SK-N-SH treated with all-trans-retinoic acid at 6 μM for 48 hours (cell line): ENCODE data around the gene IPO7.

Source experiments
- CSRNP3 ChIP-seq: fragments of 250-450 bp; sonication (Bioruptor Pico); IDR thresholded peaks from 2 replicates; pipeline ENCODE4 v1.5.1; 2021; ENCODE audit warnings: mild to moderate bottlenecking, moderate library complexity
- ISL1 ChIP-seq: fragments of 250-450 bp; sonication (Bioruptor Pico); IDR thresholded peaks from 2 replicates; pipeline ENCODE4 v2.1.2; 2022; ENCODE audit warnings: mild to moderate bottlenecking, moderate library complexity
- PATZ1 ChIP-seq: fragments of 250-450 bp; sonication (Bioruptor Pico); IDR thresholded peaks from 2 replicates; pipeline ENCODE4 v1.8.0; 2020; ENCODE audit warnings: mild to moderate bottlenecking, moderate library complexity, borderline replicate concordance
- POU6F1 ChIP-seq: fragments of 250-450 bp; sonication (Bioruptor Pico); IDR thresholded peaks from 2 replicates; pipeline ENCODE4 v1.8.0; 2021; ENCODE audit warnings: low read depth, mild to moderate bottlenecking, moderate library complexity, borderline replicate concordance
- RARB ChIP-seq: fragments of 250-450 bp; sonication (Bioruptor Pico); IDR thresholded peaks from 2 replicates; pipeline ENCODE4 v1.8.0; 2021; ENCODE audit warnings: mild to moderate bottlenecking, moderate library complexity
- TCF4 ChIP-seq: fragments of 250-450 bp; sonication (Bioruptor Pico); IDR thresholded peaks from 2 replicates; pipeline ENCODE4 v1.8.0; 2021; ENCODE audit warnings: mild to moderate bottlenecking, moderate library complexity, borderline replicate concordance
- ZC3H10 ChIP-seq: fragments of 250-450 bp; sonication (Bioruptor Pico); IDR thresholded peaks from 2 replicates; pipeline ENCODE4 v1.5.1; 2021; ENCODE audit warnings: mild to moderate bottlenecking, moderate library complexity
- ZFP30 ChIP-seq: fragments of 450-650 bp; formaldehyde crosslinking; IDR thresholded peaks from 2 replicates; pipeline ENCODE4 v1.5.0; 2022; ENCODE audit warnings: mild to moderate bottlenecking, moderate library complexity
- ZNF8 ChIP-seq: fragments of 450-650 bp; formaldehyde crosslinking; IDR thresholded peaks from 2 replicates; pipeline ENCODE4 v1.5.0; 2020; ENCODE audit warnings: mild to moderate bottlenecking, moderate library complexity

GRCh38 chr11:9461760-9462134, 77.3 kb downstream of the IPO7 start:
- TF ChIP-seq CSRNP3 (CRISPR knock-in tag) (no peak), ZNF8 (CRISPR knock-in tag) (no peak), PATZ1 (CRISPR knock-in tag) (no peak), ZFP30 (CRISPR knock-in tag) (no peak), RARB (no peak), ISL1 (CRISPR knock-in tag) (no peak), ZC3H10 (CRISPR knock-in tag) (no peak), POU6F1 (CRISPR knock-in tag) (no peak), TCF4 (no peak)
